ENCODE results near the gene MLX. TPM values are rescaled to one million over a fixed set of nuclear protein-coding genes. Genes with fewer than 3 reads are reported as not detected.
"Not testable (repeated sequence)": the region's sequence is repeated elsewhere in the genome, so short reads cannot be mapped to it uniquely, and the experiment has no call there.

Gene MLX
- total RNA-seq, 1 donor from 2014 or later, result 69.6 TPM

- intact Hi-C loops (cut with micrococcal nuclease), result loop anchor here (10.0 kb wide), 1 partner anchor 351 kb away; the partner anchor contains the start of genes HCRT and KCNH4
Observed at GRCh38 chr17:42535155-42536047, 31.5 kb upstream of the MLX start.

GRCh38 chr17:42536048-42536371 is 30.9 kb upstream of the MLX start, which contains the start of gene NAGLU:
Gene NAGLU (plus strand): TSS chr17:42536241. CDS start chr17:42536273, 32 bp downstream.
- intact Hi-C loops (cut with micrococcal nuclease), result loop anchor here (10.0 kb wide), 1 partner anchor 351 kb away; the partner anchor contains the start of genes HCRT and KCNH4

- intact Hi-C loops (cut with micrococcal nuclease), result loop anchor here (10.0 kb wide), 1 partner anchor 352 kb away; the partner anchor contains the start of genes HCRT and KCNH4
Observed at GRCh38 chr17:42536372-42537155, 30.3 kb upstream of the MLX start.

GRCh38 chr17:42537156-42537805 is 29.6 kb upstream of the MLX start:
- intact Hi-C loops (cut with micrococcal nuclease), result loop anchor here (10.0 kb wide), 1 partner anchor 352 kb away; the partner anchor contains the start of genes HCRT and KCNH4

GRCh38 chr17:42537826-42538451 is 29.0 kb upstream of the MLX start:
- intact Hi-C loops (cut with micrococcal nuclease), result loop anchor here (10.0 kb wide), 1 partner anchor 353 kb away; the partner anchor contains the start of genes HCRT and KCNH4

GRCh38 chr17:42538482-42538881 is 28.4 kb upstream of the MLX start:
- intact Hi-C loops (cut with micrococcal nuclease), result loop anchor here (10.0 kb wide), 1 partner anchor 354 kb away; the partner anchor contains the start of genes HCRT and KCNH4

- intact Hi-C loops (cut with micrococcal nuclease), result not testable (repeated sequence)
Observed at GRCh38 chr17:42540558-42540957, 26.3 kb upstream of the MLX start.

- intact Hi-C loops (cut with micrococcal nuclease), result no loop called here
Observed at GRCh38 chr17:42541041-42541833, 25.7 kb upstream of the MLX start.

GRCh38 chr17:42543190-42544079 is 23.5 kb upstream of the MLX start:
- intact Hi-C loops (cut with micrococcal nuclease), result no loop called here

- intact Hi-C loops (cut with micrococcal nuclease), result no loop called here
Observed at GRCh38 chr17:42544874-42545283, 22.0 kb upstream of the MLX start.

- intact Hi-C loops (cut with micrococcal nuclease), result not testable (repeated sequence)
Observed at GRCh38 chr17:42545755-42546505, 21.0 kb upstream of the MLX start.

GRCh38 chr17:42547001-42547461 is 19.9 kb upstream of the MLX start:
- intact Hi-C loops (cut with micrococcal nuclease), result no loop called here

- intact Hi-C loops (cut with micrococcal nuclease), result no loop called here
Observed at GRCh38 chr17:42547698-42548069, 19.2 kb upstream of the MLX start.

GRCh38 chr17:42548070-42548837 is 18.6 kb upstream of the MLX start:
- intact Hi-C loops (cut with micrococcal nuclease), result no loop called here

- intact Hi-C loops (cut with micrococcal nuclease), result no loop called here
Observed at GRCh38 chr17:42548993-42549755, 17.7 kb upstream of the MLX start.

- intact Hi-C loops (cut with micrococcal nuclease), result not testable (repeated sequence)
Observed at GRCh38 chr17:42552736-42553135, 14.2 kb upstream of the MLX start, which contains the start of gene HSD17B1. Gene HSD17B1 (plus strand): TSS chr17:42552923. CDS start chr17:42552934, 11 bp downstream.
